SJCRH30 (cell line): ENCODE results near the gene TAS1R1. TPM values are rescaled to one million over a fixed set of nuclear protein-coding genes. Genes with fewer than 3 reads are reported as not detected.
"Not testable (repeated sequence)": the region's sequence is repeated elsewhere in the genome, so short reads cannot be mapped to it uniquely, and the experiment has no call there.

Experiments
- DNase-seq, 2 experiments: peaks; one replicate each; pipeline ENCODE4 v3.0.0-alpha.2; 2015 to 2020
- H3K27ac ChIP-seq: fragments of 250-450 bp; sonication (Bioruptor Pico); 2 replicates; pipeline ENCODE4 v1.5.1; 2020; ENCODE audit warnings: mild to moderate bottlenecking, moderate library complexity
- H3K27me3 ChIP-seq: fragments of 250-450 bp; sonication (Bioruptor Pico); 2 replicates; pipeline ENCODE4 v1.5.1; 2020; ENCODE audit warnings: mild to moderate bottlenecking, moderate library complexity
- H3K36me3 ChIP-seq: fragments of 250-450 bp; sonication (Bioruptor Pico); 2 replicates; pipeline ENCODE4 v1.5.1; 2020; ENCODE audit warnings: mild to moderate bottlenecking, moderate library complexity
- H3K4me1 ChIP-seq: fragments of 250-450 bp; sonication (Bioruptor Pico); 2 replicates; pipeline ENCODE4 v1.5.1; 2020; ENCODE audit warnings: mild to moderate bottlenecking, moderate library complexity
- H3K4me3 ChIP-seq: fragments of 250-450 bp; sonication (Bioruptor Pico); 2 replicates; pipeline ENCODE4 v1.5.1; 2020; ENCODE audit warnings: mild to moderate bottlenecking, moderate library complexity
- H3K9me3 ChIP-seq: fragments of 250-450 bp; sonication (Bioruptor Pico); replicated peaks from 2 replicates; pipeline ENCODE4 v1.5.1; 2020; ENCODE audit warnings: mild to moderate bottlenecking, moderate library complexity
- total RNA-seq: library from RNA; depleted of rRNA; stranded (reverse); fragments of >200 nt; shearing (Covaris generic); gene quantifications from 2 replicates; pipeline ENCODE4 v1.2.3, GENCODE V29; 2014

The TAS1R1 gene
- total RNA-seq, 1 experiment from 2014 or later: 0.14 TPM

- Histone ChIP-seq H3K9me3 (no peaks in the 10 kb centered on the region), H3K4me1 (no peaks in the 10 kb centered on the region), H3K4me3 (no peak overlapping the region), H3K27ac (no peak overlapping the region), H3K27me3 (no peaks in the 10 kb centered on the region), H3K36me3 (peaks cover 57% of the 10 kb centered on the region)
- DNase-seq: no peak
Observed at GRCh38 chr1:6536291-6536690, 18.8 kb upstream of the TAS1R1 start.

- Histone ChIP-seq H3K27me3 (no peaks in the 10 kb centered on the region), H3K36me3 (peaks cover 46% of the 10 kb centered on the region), H3K27ac (no peak overlapping the region), H3K4me3 (no peak overlapping the region), H3K9me3 (no peaks in the 10 kb centered on the region), H3K4me1 (no peaks in the 10 kb centered on the region)
- DNase-seq: no peak
Observed at GRCh38 chr1:6538956-6539355, 16.2 kb upstream of the TAS1R1 start.

GRCh38 chr1:6544831-6545230 is 10.3 kb upstream of the TAS1R1 start:
- Histone ChIP-seq H3K27me3 (no peaks in the 10 kb centered on the region), H3K4me3 (no peak overlapping the region), H3K9me3 (no peaks in the 10 kb centered on the region), H3K27ac (no peak overlapping the region), H3K4me1 (no peaks in the 10 kb centered on the region), H3K36me3 (peaks cover 69% of the 10 kb centered on the region)
- no peak for DNase-seq

GRCh38 chr1:6545276-6546112 is 9.6 kb upstream of the TAS1R1 start:
- no peaks in the 10 kb centered on the region for H3K4me1 ChIP-seq
- no peak for DNase-seq
- H3K36me3 ChIP-seq: peaks cover 73% of the 10 kb centered on the region
- H3K27me3 ChIP-seq: no peaks in the 10 kb centered on the region
- H3K9me3 ChIP-seq: no peaks in the 10 kb centered on the region
- no peak overlapping the region for H3K4me3 ChIP-seq
- H3K27ac ChIP-seq: no peak overlapping the region

GRCh38 chr1:6546326-6546725 is 8.8 kb upstream of the TAS1R1 start:
- Histone ChIP-seq H3K4me1 (no peaks in the 10 kb centered on the region), H3K27me3 (no peaks in the 10 kb centered on the region), H3K4me3 (no peak overlapping the region), H3K36me3 (peaks cover 74% of the 10 kb centered on the region), H3K9me3 (no peaks in the 10 kb centered on the region), H3K27ac (no peak overlapping the region)
- no peak for DNase-seq

GRCh38 chr1:6547301-6547700 is 7.8 kb upstream of the TAS1R1 start:
- no peak overlapping the region for H3K27ac ChIP-seq
- no peak overlapping the region for H3K4me3 ChIP-seq
- DNase-seq: no peak
- H3K9me3 ChIP-seq: no peaks in the 10 kb centered on the region
- no peaks in the 10 kb centered on the region for H3K27me3 ChIP-seq
- no peaks in the 10 kb centered on the region for H3K4me1 ChIP-seq
- peaks cover 68% of the 10 kb centered on the region for H3K36me3 ChIP-seq

- DNase-seq: peak; percentile 95 to 98
- Histone ChIP-seq H3K4me1 (peaks cover 14% of the 10 kb centered on the region; the same call in 1 of the 2 replicates), H3K27ac (peak within 1 kb of the TSS; percentile 54), H3K36me3 (peaks cover 18% of the 10 kb centered on the region), H3K27me3 (no peaks in the 10 kb centered on the region), H3K4me3 (peak within 1 kb of the TSS; percentile 97), H3K9me3 (no peaks in the 10 kb centered on the region)
Observed at GRCh38 chr1:6554031-6554906, 838 bp upstream of the TAS1R1 start, which contains the start of gene NOL9. NOL9 (minus strand) TSS chr1:6554513; CDS start chr1:6554502, 11 bp downstream.

- H3K36me3 ChIP-seq: no peaks in the 10 kb centered on the region; the same call in 1 of the 2 replicates
- no peak for DNase-seq
- H3K27ac ChIP-seq: no peak overlapping the region
- no peak overlapping the region for H3K4me3 ChIP-seq
- peaks cover 21% of the 10 kb centered on the region for H3K9me3 ChIP-seq
- peaks cover 18% of the 10 kb centered on the region for H3K4me1 ChIP-seq
- no peaks in the 10 kb centered on the region for H3K27me3 ChIP-seq
Observed at GRCh38 chr1:6557597-6557996, 2.5 kb downstream of the TAS1R1 start.

GRCh38 chr1:6559161-6559560 is 4.1 kb downstream of the TAS1R1 start:
- Histone ChIP-seq H3K9me3 (peaks cover 22% of the 10 kb centered on the region), H3K4me1 (peaks cover 14% of the 10 kb centered on the region)
- H3K4me3 ChIP-seq, H3K27ac ChIP-seq, DNase-seq, H3K27me3 ChIP-seq, H3K36me3 ChIP-seq: not testable (repeated sequence)

GRCh38 chr1:6560267-6560666 is 5.2 kb downstream of the TAS1R1 start:
- Histone ChIP-seq H3K27ac (no peak overlapping the region), H3K4me3 (no peak overlapping the region), H3K36me3 (no peaks in the 10 kb centered on the region), H3K4me1 (peaks cover 8% of the 10 kb centered on the region), H3K9me3 (peaks cover 22% of the 10 kb centered on the region), H3K27me3 (no peaks in the 10 kb centered on the region)
- no peak for DNase-seq

GRCh38 chr1:6569033-6569432 is 13.9 kb downstream of the TAS1R1 start:
- Histone ChIP-seq H3K27me3 (no peaks in the 10 kb centered on the region), H3K4me1 (peaks cover 3% of the 10 kb centered on the region), H3K4me3 (no peak overlapping the region), H3K27ac (no peak overlapping the region), H3K9me3 (no peaks in the 10 kb centered on the region), H3K36me3 (no peaks in the 10 kb centered on the region)
- no peak for DNase-seq

GRCh38 chr1:6570100-6570499 is 15.0 kb downstream of the TAS1R1 start:
- no peak overlapping the region for H3K4me3 ChIP-seq
- DNase-seq: no peak
- H3K27ac ChIP-seq: no peak overlapping the region
- H3K4me1 ChIP-seq: peaks cover 9% of the 10 kb centered on the region
- H3K9me3 ChIP-seq: no peaks in the 10 kb centered on the region
- no peaks in the 10 kb centered on the region for H3K27me3 ChIP-seq
- no peaks in the 10 kb centered on the region for H3K36me3 ChIP-seq

- Histone ChIP-seq H3K4me1 (peaks cover 9% of the 10 kb centered on the region), H3K4me3 (no peak overlapping the region), H3K27me3 (no peaks in the 10 kb centered on the region), H3K9me3 (no peaks in the 10 kb centered on the region), H3K27ac (no peak overlapping the region), H3K36me3 (no peaks in the 10 kb centered on the region)
- DNase-seq: no peak
Observed at GRCh38 chr1:6570987-6571386, 15.9 kb downstream of the TAS1R1 start.

- no peaks in the 10 kb centered on the region for H3K36me3 ChIP-seq
- H3K4me3 ChIP-seq: no peak overlapping the region
- no peaks in the 10 kb centered on the region for H3K9me3 ChIP-seq
- H3K27ac ChIP-seq: no peak overlapping the region
- H3K27me3 ChIP-seq: no peaks in the 10 kb centered on the region
- DNase-seq: no peak
- peaks cover 9% of the 10 kb centered on the region for H3K4me1 ChIP-seq
Observed at GRCh38 chr1:6572653-6573383, 17.7 kb downstream of the TAS1R1 start.
